ENCODE measurements around the gene CAPN12. TPM values are rescaled to one million over a fixed set of nuclear protein-coding genes. Genes with fewer than 3 reads are reported as not detected.

Gene CAPN12
- total RNA-seq, 1 donor from 2014 or later = 6.6 TPM

DNA sequence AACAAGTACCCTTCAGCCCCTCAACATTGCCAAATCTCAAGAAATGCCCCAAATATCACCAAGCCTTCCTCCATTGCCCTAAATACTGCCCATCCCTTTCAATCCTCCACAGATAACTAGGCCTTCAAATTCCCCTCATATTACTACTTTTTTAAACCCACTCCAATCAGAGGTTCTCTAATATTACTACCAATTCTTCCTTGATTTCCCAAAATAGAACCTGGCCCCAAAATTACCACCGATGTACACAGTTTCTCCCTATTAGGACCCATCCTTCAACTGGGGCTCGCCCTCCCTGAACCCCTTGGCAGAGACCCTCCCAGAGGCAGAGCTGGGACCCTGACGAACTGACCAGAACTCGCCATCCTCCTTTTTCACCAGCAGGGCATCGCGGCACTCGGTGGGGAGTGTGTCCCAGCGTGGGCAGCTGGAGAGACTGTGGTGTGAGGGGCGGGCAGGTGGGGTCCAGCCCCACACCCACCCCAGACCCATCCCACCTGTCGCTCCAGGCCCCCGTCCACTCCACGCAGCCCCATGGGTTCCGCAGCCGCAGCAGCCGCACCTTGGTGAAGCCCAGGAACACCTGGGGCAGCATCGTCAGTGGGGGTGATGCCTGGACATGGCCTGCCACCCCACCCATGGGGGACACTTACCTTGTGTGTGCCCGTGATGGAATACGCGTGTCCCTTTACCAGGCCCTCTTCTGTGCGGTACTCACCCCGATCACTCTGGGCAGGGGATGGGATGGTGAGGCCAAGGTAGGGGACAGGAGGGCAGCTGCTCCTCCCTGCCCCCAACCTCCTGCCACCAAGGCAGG is 6.1 kb downstream of the CAPN12 start:
- TF ChIP-seq, protein P1, sequence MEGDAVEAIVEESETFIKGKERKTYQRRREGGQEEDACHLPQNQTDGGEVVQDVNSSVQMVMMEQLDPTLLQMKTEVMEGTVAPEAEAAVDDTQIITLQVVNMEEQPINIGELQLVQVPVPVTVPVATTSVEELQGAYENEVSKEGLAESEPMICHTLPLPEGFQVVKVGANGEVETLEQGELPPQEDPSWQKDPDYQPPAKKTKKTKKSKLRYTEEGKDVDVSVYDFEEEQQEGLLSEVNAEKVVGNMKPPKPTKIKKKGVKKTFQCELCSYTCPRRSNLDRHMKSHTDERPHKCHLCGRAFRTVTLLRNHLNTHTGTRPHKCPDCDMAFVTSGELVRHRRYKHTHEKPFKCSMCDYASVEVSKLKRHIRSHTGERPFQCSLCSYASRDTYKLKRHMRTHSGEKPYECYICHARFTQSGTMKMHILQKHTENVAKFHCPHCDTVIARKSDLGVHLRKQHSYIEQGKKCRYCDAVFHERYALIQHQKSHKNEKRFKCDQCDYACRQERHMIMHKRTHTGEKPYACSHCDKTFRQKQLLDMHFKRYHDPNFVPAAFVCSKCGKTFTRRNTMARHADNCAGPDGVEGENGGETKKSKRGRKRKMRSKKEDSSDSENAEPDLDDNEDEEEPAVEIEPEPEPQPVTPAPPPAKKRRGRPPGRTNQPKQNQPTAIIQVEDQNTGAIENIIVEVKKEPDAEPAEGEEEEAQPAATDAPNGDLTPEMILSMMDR (IDR thresholded peaks at IDR 0.05; ENCODE audit: insufficient read depth, low read length, severe bottlenecking) = no peak
- DNase-seq (ENCODE audit: low read depth) (no peak), FAIRE-seq (no peak)

DNA sequence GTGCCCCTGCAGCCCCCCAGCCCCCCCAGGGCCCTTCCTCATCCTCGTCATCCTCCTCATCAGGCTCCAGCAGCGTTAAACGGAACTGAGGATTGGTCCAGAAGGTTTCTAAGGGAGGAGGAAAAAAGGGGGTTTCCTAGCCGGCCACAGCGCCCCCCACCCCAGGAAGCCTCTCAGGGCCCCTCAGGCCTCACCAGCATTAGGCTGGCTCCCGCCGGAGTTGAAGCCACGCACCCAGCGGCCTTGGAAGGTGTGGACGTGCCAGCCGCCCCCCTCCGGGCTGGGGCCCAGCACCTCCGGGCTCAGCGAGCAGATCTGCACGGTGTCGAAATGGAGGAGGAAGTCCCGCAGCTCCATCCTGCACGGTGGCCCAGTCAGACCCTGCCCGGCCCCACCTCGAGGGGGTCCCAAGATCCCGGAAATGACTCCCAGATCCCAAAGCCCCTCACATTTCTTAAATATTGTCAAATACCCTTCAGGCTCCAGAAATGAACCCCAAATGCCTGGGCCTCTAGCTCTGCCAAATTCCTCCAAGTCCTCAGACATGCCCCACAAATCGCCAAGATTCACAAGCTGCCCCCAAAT is 6.9 kb downstream of the CAPN12 start:
- H3K4me3 ChIP-seq (ENCODE audit: low read depth, low read length) = no peak overlapping the region
- H3K36me3 ChIP-seq (ENCODE audit: control insufficient read depth, insufficient read depth, low read length) = no peaks in the 10 kb centered on the region
- H3K27me3 ChIP-seq (ENCODE audit: control insufficient read depth, insufficient read depth, low read length) = no peaks in the 10 kb centered on the region
- FAIRE-seq = no peak
- no peak for DNase-seq (ENCODE audit: low read depth)
- TF ChIP-seq, protein P1 (IDR thresholded peaks at IDR 0.05; ENCODE audit: insufficient read depth, low read length, severe bottlenecking) = no peak

More for the DNA sequence above, 6.1 kb downstream of the CAPN12 start:
- Histone ChIP-seq H3K27me3 (ENCODE audit: control insufficient read depth, insufficient read depth, low read length) (no peaks in the 10 kb centered on the region), H3K36me3 (ENCODE audit: control insufficient read depth, insufficient read depth, low read length) (no peaks in the 10 kb centered on the region), H3K4me3 (ENCODE audit: low read depth, low read length) (no peak overlapping the region)

- Histone ChIP-seq H3K36me3 (ENCODE audit: control insufficient read depth, insufficient read depth, low read length) (no peaks in the 10 kb centered on the region), H3K4me3 (ENCODE audit: low read depth, low read length) (peak overlapping the region; percentile 34), H3K27me3 (ENCODE audit: control insufficient read depth, insufficient read depth, low read length) (no peaks in the 10 kb centered on the region)
- FAIRE-seq = no peak
- DNase-seq (ENCODE audit: low read depth) = peak; percentile 52
- TF ChIP-seq, protein P1 (IDR thresholded peaks at IDR 0.05; ENCODE audit: insufficient read depth, low read length, severe bottlenecking) = no peak
These were observed 7.6 kb downstream of the CAPN12 start for GRCh38 chr19:38736413-38737280.

DNA sequence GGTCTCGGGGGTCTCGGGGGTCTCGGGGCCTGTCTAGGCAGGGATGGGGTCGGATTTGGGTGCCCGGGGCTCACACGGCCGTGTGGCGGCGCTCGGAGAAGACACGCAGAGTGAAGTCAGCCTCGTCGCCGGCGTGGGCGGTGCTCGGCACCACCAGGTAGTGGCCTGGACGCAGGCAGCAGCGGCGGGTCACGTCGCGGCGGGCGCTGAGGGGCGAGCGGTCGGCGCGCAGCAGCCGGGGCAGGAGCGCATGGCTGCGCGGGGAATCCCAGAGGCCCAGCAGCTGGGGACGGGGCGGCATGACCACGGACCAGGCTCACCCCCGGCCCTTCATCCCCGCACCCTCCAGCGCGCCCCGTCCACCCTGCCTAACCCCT is 8.2 kb downstream of the CAPN12 start:
- H3K36me3 ChIP-seq (ENCODE audit: control insufficient read depth, insufficient read depth, low read length) = no peaks in the 10 kb centered on the region
- DNase-seq (ENCODE audit: low read depth) (no peak), FAIRE-seq (no peak)
- H3K27me3 ChIP-seq (ENCODE audit: control insufficient read depth, insufficient read depth, low read length) = no peaks in the 10 kb centered on the region
- H3K4me3 ChIP-seq (ENCODE audit: low read depth, low read length) = peak overlapping the region; percentile 34
- TF ChIP-seq, protein P1 (IDR thresholded peaks at IDR 0.05; ENCODE audit: insufficient read depth, low read length, severe bottlenecking) = no peak

GRCh38 chr19:38735257-38735686 is 9.0 kb downstream of the CAPN12 start:
- no peak for DNase-seq (ENCODE audit: low read depth)
- Histone ChIP-seq H3K4me3 (ENCODE audit: low read depth, low read length) (peak overlapping the region; percentile 19), H3K27me3 (ENCODE audit: control insufficient read depth, insufficient read depth, low read length) (no peaks in the 10 kb centered on the region), H3K36me3 (ENCODE audit: control insufficient read depth, insufficient read depth, low read length) (peaks cover 4% of the 10 kb centered on the region)
- TF ChIP-seq, protein P1 (IDR thresholded peaks at IDR 0.05; ENCODE audit: insufficient read depth, low read length, severe bottlenecking) = no peak
- FAIRE-seq = no peak

All from bronchial epithelial cell (primary cell).